Liver (tissue), 3 donors: ENCODE results near the gene VWA3B.

Experiments used
- ATF3 ChIP-seq: IDR thresholded peaks from 2 replicates; pipeline ENCODE4 v1.6.1; 2016; ENCODE audit warnings: antibody characterized with exemption
- CTCF ChIP-seq: fragments of 150-350 bp; IDR thresholded peaks from 2 replicates; pipeline ENCODE4 v1.5.1; 2017; ENCODE audit warnings: improper control_type of control experiment, low read depth, low read length; ENCODE audit not compliant: missing input control
- GABPA ChIP-seq, 2 donors: IDR thresholded peaks in 1 of 2; conservative IDR thresholded peaks in 1 of 2; 2 replicates each; pipeline ENCODE4 v1.6.1; 2016; ENCODE audit warnings: antibody characterized with exemption in 2 of 2, mild to moderate bottlenecking in 1 of 2, moderate library complexity in 1 of 2
- HNF4A ChIP-seq, 2 donors: conservative IDR thresholded peaks; 2 replicates each; pipeline ENCODE4 v1.6.1; 2016; ENCODE audit warnings: antibody characterized with exemption in 2 of 2, mild to moderate bottlenecking in 2 of 2
- HNF4G ChIP-seq: IDR thresholded peaks from 2 replicates; pipeline ENCODE4 v1.6.1; 2016; ENCODE audit warnings: antibody characterized with exemption
- MAX ChIP-seq: IDR thresholded peaks from 2 replicates; pipeline ENCODE4 v1.6.1; 2016; ENCODE audit warnings: antibody characterized with exemption
- NR2F2 ChIP-seq: IDR thresholded peaks from 2 replicates; pipeline ENCODE4 v1.6.1; 2016; ENCODE audit warnings: antibody characterized with exemption
- RAD21 ChIP-seq, 2 donors: IDR thresholded peaks; 2 replicates each; pipeline ENCODE4 v1.6.1; 2016; ENCODE audit warnings: antibody characterized with exemption in 2 of 2, mild to moderate bottlenecking in 2 of 2
- REST ChIP-seq: IDR thresholded peaks from 2 replicates; pipeline ENCODE4 v1.6.1; 2016; ENCODE audit warnings: antibody characterized with exemption, mild to moderate bottlenecking
- RXRA ChIP-seq, 2 donors: IDR thresholded peaks; 2 replicates each; pipeline ENCODE4 v1.6.1; 2017 to 2018; ENCODE audit warnings: antibody characterized with exemption in 2 of 2, mild to moderate bottlenecking in 1 of 2
- SP1 ChIP-seq: IDR thresholded peaks from 2 replicates; pipeline ENCODE4 v1.6.1; 2018; ENCODE audit warnings: antibody characterized with exemption, mild to moderate bottlenecking
- TAF1 ChIP-seq: conservative IDR thresholded peaks from 2 replicates; pipeline ENCODE4 v1.6.1; 2016; ENCODE audit warnings: antibody characterized with exemption, mild to moderate bottlenecking
- YY1 ChIP-seq: IDR thresholded peaks from 2 replicates; pipeline ENCODE4 v1.6.1; 2016; ENCODE audit warnings: antibody characterized with exemption, mild to moderate bottlenecking
- ZBTB33 ChIP-seq: IDR thresholded peaks from 2 replicates; pipeline ENCODE4 v1.6.1; 2016; ENCODE audit warnings: antibody characterized with exemption
- donor health status: healthy.
- donor health status: healthy.

- no peak for TF ChIP-seq REST
- TF ChIP-seq CTCF: no peak
- no peak for TF ChIP-seq TAF1
- no peak for TF ChIP-seq MAX
- TF ChIP-seq RAD21 (IDR thresholded peaks at IDR 0.05): no peak
- TF ChIP-seq ZBTB33: no peak
- TF ChIP-seq NR2F2: no peak
- TF ChIP-seq HNF4G: no peak
- TF ChIP-seq GABPA (IDR thresholded peaks at IDR 0.05 in 1 of 2, conservative IDR thresholded peaks at IDR 0.05 in 1 of 2): no peak
- no peak for TF ChIP-seq YY1
- TF ChIP-seq ATF3: no peak
- no peak for TF ChIP-seq RXRA (IDR thresholded peaks at IDR 0.05)
- TF ChIP-seq SP1: no peak
- TF ChIP-seq HNF4A (conservative IDR thresholded peaks at IDR 0.05): no peak
Measured at GRCh38 chr2:98219152-98219551, 132.2 kb downstream of the VWA3B start.
